ENCODE measurements around the gene SEC63. TPM values are rescaled to one million over a fixed set of nuclear protein-coding genes. Genes with fewer than 3 reads are reported as not detected.
"Not testable (repeated sequence)": the region's sequence is repeated elsewhere in the genome, so short reads cannot be mapped to it uniquely, and the experiment has no call there.

SEC63 gene
- total RNA-seq, 1 experiment from 2014 or later, result 86.2 TPM

- not testable (repeated sequence) for H3K4me2 ChIP-seq (ENCODE audit: insufficient read depth, insufficient read length, low read length); H3K14ac ChIP-seq (ENCODE audit: insufficient read depth, low read length); H3K23ac ChIP-seq (ENCODE audit: insufficient read length, low read depth, low read length); H2BK20ac ChIP-seq (ENCODE audit: low read depth, low read length, poor library complexity, severe bottlenecking); H3K27ac ChIP-seq (ENCODE audit: insufficient read length, low read depth, low read length); H2BK5ac ChIP-seq (ENCODE audit: insufficient read length, low read length); H3K23me2 ChIP-seq (ENCODE audit: insufficient read length, low read depth, low read length, poor library complexity, severe bottlenecking); H3K79me2 ChIP-seq (ENCODE audit: insufficient read depth, low read length); H2AFZ ChIP-seq (ENCODE audit: low read length); H4K20me1 ChIP-seq (ENCODE audit: control insufficient read depth, insufficient read depth, insufficient read length); H3K79me1 ChIP-seq (ENCODE audit: insufficient read depth, low read depth, low read length, poor library complexity, severe bottlenecking); H2BK120ac ChIP-seq (ENCODE audit: low read depth, low read length, poor library complexity, severe bottlenecking); H3K56ac ChIP-seq (ENCODE audit: insufficient read length, low read depth, low read length); H3T11ph ChIP-seq (ENCODE audit: low read length); H3K27me3 ChIP-seq (ENCODE audit: insufficient read depth, low read length); DNase-seq; H2BK15ac ChIP-seq (ENCODE audit: low read depth, low read length); H3K9me3 ChIP-seq (ENCODE audit: control insufficient read depth, low read depth, low read length); H3K27me3 Mint-ChIP-seq (ENCODE audit: low read depth); H3K4me1 Mint-ChIP-seq; H3K18ac ChIP-seq (ENCODE audit: insufficient read length, low read depth, low read length); H3K27ac Mint-ChIP-seq; H3K4me3 Mint-ChIP-seq; H3K9ac ChIP-seq (ENCODE audit: extremely low read depth, insufficient read length, low read length); H4K8ac ChIP-seq (replicated peaks; ENCODE audit: insufficient read length, low read depth, low read length); H2BK12ac ChIP-seq (ENCODE audit: insufficient read length, low read depth, low read length); H4K5ac ChIP-seq (ENCODE audit: insufficient read length, low read depth, low read length); H2AK5ac ChIP-seq (ENCODE audit: insufficient read length, low read length); H3K4ac ChIP-seq (ENCODE audit: low read depth, low read length); H4K91ac ChIP-seq (ENCODE audit: insufficient read length, low read depth, low read length); H3K4me1 ChIP-seq (ENCODE audit: insufficient read depth, low read length)
- H3K9me3 Mint-ChIP-seq, result peaks cover 30 to 36% of the 10 kb centered on the region in 2 experiments
- no CpG with 5 or more reads among the region's 5 CpGs for WGBS (ENCODE audit: extremely low coverage, insufficient read length, low lambda C conversion rate)
- peaks cover 47 to 65% (median 63%) of the 10 kb centered on the region in 3 experiments for H3K36me3 Mint-ChIP-seq (ENCODE audit: insufficient read depth in 1 of 3, low read depth in 3 of 3)
These were observed 72.1 kb downstream of the SEC63 start for GRCh38 chr6:107885950-107886349.

Measured in H9 (cell line).